HepG2 (cell line): ENCODE results near the gene CCDC142. TPM values are rescaled to one million over a fixed set of nuclear protein-coding genes. Genes with fewer than 3 reads are reported as not detected.

Experiments
- GABPB1 ChIP-seq: IDR thresholded peaks from 2 replicates; pipeline ENCODE4 v1.6.1; 2016; ENCODE audit warnings: mild to moderate bottlenecking, missing genetic modification reagents, moderate library complexity, missing compliant biosample characterization
- GTF2F1 ChIP-seq: fragments of 150-350 bp; IDR thresholded peaks from 2 replicates; pipeline ENCODE4 v1.6.1; 2014; ENCODE audit warnings: low read length
- HHEX ChIP-seq: IDR thresholded peaks from 2 replicates; pipeline ENCODE4 v1.6.1; 2016; ENCODE audit warnings: control low read depth
- HNF4G ChIP-seq, 2 experiments: sonication (generic) in 1 of 2; formaldehyde crosslinking in 1 of 2; IDR thresholded peaks; 2 replicates each; pipeline versions ENCODE4 v1.4.0 to v1.6.1; 2011 to 2020; ENCODE audit warnings: borderline replicate concordance in 2 of 2, low read depth in 2 of 2, mild to moderate bottlenecking in 2 of 2, low read length in 1 of 2, missing genetic modification reagents in 1 of 2, moderate library complexity in 1 of 2
- HOXA5 ChIP-seq: sonication (generic); formaldehyde crosslinking; IDR thresholded peaks from 2 replicates; pipeline ENCODE4 v1.4.0; 2020; ENCODE audit warnings: missing genetic modification reagents
- ISX ChIP-seq: sonication (generic); formaldehyde crosslinking; conservative IDR thresholded peaks from 2 replicates; pipeline ENCODE4 v1.5.0; 2020; ENCODE audit warnings: missing genetic modification reagents
- MAF1 ChIP-seq: sonication (generic); formaldehyde crosslinking; IDR thresholded peaks from 2 replicates; pipeline ENCODE4 v1.5.0; 2020; ENCODE audit warnings: missing genetic modification reagents, borderline replicate concordance
- MBD4 ChIP-seq: IDR thresholded peaks from 2 replicates; pipeline ENCODE4 v1.6.1; 2012; ENCODE audit warnings: low read length, inconsistent platforms, borderline replicate concordance
- MED8 ChIP-seq: sonication (generic); formaldehyde crosslinking; IDR thresholded peaks from 2 replicates; pipeline ENCODE4 v1.8.1; 2023; ENCODE audit warnings: mild to moderate bottlenecking, missing genetic modification reagents; ENCODE audit not compliant: insufficient replicate concordance
- MTA3 ChIP-seq: sonication (generic); formaldehyde crosslinking; IDR thresholded peaks from 2 replicates; pipeline ENCODE4 v1.4.0; 2020; ENCODE audit warnings: missing genetic modification reagents
- NR3C1 ChIP-seq: sonication (generic); formaldehyde crosslinking; IDR thresholded peaks from 2 replicates; pipeline ENCODE4 v1.4.0; 2020; ENCODE audit warnings: missing genetic modification reagents
- REPIN1 ChIP-seq: sonication (generic); formaldehyde crosslinking; IDR thresholded peaks from 2 replicates; pipeline ENCODE4 v1.8.0; 2022; ENCODE audit warnings: missing genetic modification reagents, low read depth, mild to moderate bottlenecking, borderline replicate concordance
- SAP130 ChIP-seq: IDR thresholded peaks from 2 replicates; pipeline ENCODE4 v1.6.1; 2016; ENCODE audit warnings: low read depth
- STAT5B ChIP-seq: sonication (generic); formaldehyde crosslinking; IDR thresholded peaks from 2 replicates; pipeline ENCODE4 v1.4.0; 2020; ENCODE audit warnings: missing genetic modification reagents
- TBX2 ChIP-seq: sonication (generic); formaldehyde crosslinking; IDR thresholded peaks from 2 replicates; pipeline ENCODE4 v1.5.0; 2020; ENCODE audit warnings: missing genetic modification reagents, mild to moderate bottlenecking, borderline replicate concordance
- ZNF17 ChIP-seq: sonication (generic); formaldehyde crosslinking; IDR thresholded peaks from 2 replicates; pipeline ENCODE4 v1.5.0; 2020; ENCODE audit warnings: mild to moderate bottlenecking, missing genetic modification reagents
- ZNF614 ChIP-seq: IDR thresholded peaks from 2 replicates; pipeline ENCODE4 v1.6.1; 2018; ENCODE audit warnings: missing biosample characterization, missing genetic modification reagents, inconsistent platforms, borderline replicate concordance
- polyA plus RNA-seq, 8 experiments: library from polyadenylated mRNA; depleted of rRNA in 3 of 8; stranded (reverse) in 7 of 8; unstranded in 1 of 8; fragments of >200 nt; fragmentation: Illumina TruSeq in 4 of 8; extraction: Trizol in 4 of 8; gene quantifications; 2 replicates each; pipeline versions ENCODE4 v1.2.1 to v1.2.3, GENCODE V29; 2011 to 2016; ENCODE audit warnings: low read depth in 4 of 8, missing spikeins in 1 of 8, mixed read lengths in 1 of 8; ENCODE audit not compliant: insufficient read depth in 1 of 8
- total RNA-seq, 5 experiments: library from RNA; depleted of rRNA; stranded (reverse); fragments of >200 nt; fragmentation: Illumina TruSeq; extraction: Trizol; gene quantifications; 2 replicates each; pipeline ENCODE4 v1.2.3, GENCODE V29; 2016; ENCODE audit warnings: low read depth in 1 of 5
- TF ChIP-seq, protein P1 (sequence below): sonication (generic); formaldehyde crosslinking; IDR thresholded peaks from 2 replicates; pipeline ENCODE4 v1.8.1; 2023; ENCODE audit warnings: mild to moderate bottlenecking, missing genetic modification reagents
- TF ChIP-seq, protein P2 (sequence below): IDR thresholded peaks from 2 replicates; pipeline ENCODE4 v1.6.1; 2018; ENCODE audit warnings: missing genetic modification reagents
- TF ChIP-seq, protein P3 (sequence below): sonication (generic); formaldehyde crosslinking; IDR thresholded peaks from 2 replicates; pipeline ENCODE4 v1.5.0; 2020; ENCODE audit warnings: missing genetic modification reagents, mild to moderate bottlenecking, borderline replicate concordance
- TF ChIP-seq, protein P4 (sequence below): sonication (generic); formaldehyde crosslinking; IDR thresholded peaks from 2 replicates; pipeline ENCODE4 v1.4.0; 2020; ENCODE audit warnings: missing genetic modification reagents
- TF ChIP-seq, protein P5 (sequence below), 2 experiments: fragments of 450-650 bp in 1 of 2; sonication (generic) in 1 of 2; formaldehyde crosslinking; IDR thresholded peaks; 2 replicates each; pipeline versions ENCODE4 v1.5.0 to v1.8.0; 2020 to 2022; ENCODE audit warnings: mild to moderate bottlenecking in 1 of 2, missing genetic modification reagents in 1 of 2

Gene CCDC142
- total and polyA plus RNA-seq, 2 of the 13 experiments (the other 11 are each of a cell fraction or from before 2014, with no cell fraction given): 14.7 to 30.4 TPM

DNA sequence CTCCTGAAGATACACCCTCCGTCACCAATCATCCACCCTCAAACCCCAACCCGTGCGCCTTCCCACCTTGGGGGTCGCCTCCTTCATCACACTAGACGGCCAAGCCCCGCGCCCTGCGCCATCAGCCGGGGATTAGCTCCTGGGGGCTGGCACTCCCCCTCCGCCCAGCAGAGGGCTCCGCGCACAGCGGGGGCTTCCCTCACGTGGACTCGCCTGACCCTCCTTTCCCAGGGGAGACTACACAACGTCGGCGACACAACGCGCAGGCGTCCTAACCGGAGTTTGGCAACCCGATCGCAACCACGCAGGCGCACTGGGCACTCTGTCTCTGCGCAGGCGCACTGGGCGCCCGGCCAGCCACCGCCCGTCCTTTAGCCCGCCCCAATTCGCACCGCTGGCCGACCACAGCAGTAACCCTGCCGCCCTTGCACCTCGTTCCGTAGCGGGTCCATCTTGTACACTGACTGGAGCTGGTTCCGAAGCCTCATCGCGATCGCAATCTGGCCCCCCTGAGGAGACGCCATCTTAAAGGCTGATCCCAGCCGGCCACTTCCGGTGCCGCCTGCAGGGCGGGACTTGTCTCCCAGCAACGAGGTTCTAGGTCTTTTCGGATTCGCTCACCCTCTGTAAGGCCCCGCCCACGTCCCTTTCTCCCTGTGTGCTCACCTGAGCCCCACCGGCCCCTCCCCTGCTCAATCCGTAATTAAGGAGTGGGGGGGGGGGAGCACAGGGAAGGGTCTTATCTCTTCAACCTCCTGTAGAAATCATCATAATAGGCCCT is 24.5 kb upstream of the CCDC142 start, which contains the start of gene PCGF1 (continued):
- TF ChIP-seq, protein P1, sequence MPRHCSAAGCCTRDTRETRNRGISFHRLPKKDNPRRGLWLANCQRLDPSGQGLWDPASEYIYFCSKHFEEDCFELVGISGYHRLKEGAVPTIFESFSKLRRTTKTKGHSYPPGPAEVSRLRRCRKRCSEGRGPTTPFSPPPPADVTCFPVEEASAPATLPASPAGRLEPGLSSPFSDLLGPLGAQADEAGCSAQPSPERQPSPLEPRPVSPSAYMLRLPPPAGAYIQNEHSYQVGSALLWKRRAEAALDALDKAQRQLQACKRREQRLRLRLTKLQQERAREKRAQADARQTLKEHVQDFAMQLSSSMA (CRISPR knock-in tag): 0 out of 2 replicates have a peak, but pooled peaks have one; percentile 71
- TF ChIP-seq ZNF614 (CRISPR knock-in tag) (peak; percentile 84; the same call in 1 of the 2 replicates), TBX2 (peak; percentile 78), STAT5B (no peak; the same call in 1 of the 2 replicates), REPIN1 (peak; percentile 84), HHEX (CRISPR knock-in tag) (peak; percentile 7; the same call in 1 of the 2 replicates), MAF1 (CRISPR knock-in tag) (peak; percentile 89; the same call in 1 of the 2 replicates), ISX (CRISPR knock-in tag) (no peak), MTA3 (CRISPR knock-in tag) (no peak), MBD4 (no peak), HOXA5 (peak; percentile 96), ZNF17 (CRISPR knock-in tag) (no peak), NR3C1 (CRISPR knock-in tag) (no peak), GTF2F1 (no peak), HNF4G (IDR thresholded peaks at IDR 0.05; ENCODE audit: borderline replicate concordance, low read depth, low read length) (0 out of 2 replicates have a peak, but pooled peaks have one; percentile 15), HNF4G (CRISPR knock-in tag; IDR thresholded peaks at IDR 0.05; ENCODE audit: borderline replicate concordance, low read depth) (peak; percentile 61), GABPB1 (CRISPR knock-in tag) (peak; percentile 96), SAP130 (peak; percentile 86), MED8 (CRISPR knock-in tag) (no peak)
- TF ChIP-seq, protein P2, sequence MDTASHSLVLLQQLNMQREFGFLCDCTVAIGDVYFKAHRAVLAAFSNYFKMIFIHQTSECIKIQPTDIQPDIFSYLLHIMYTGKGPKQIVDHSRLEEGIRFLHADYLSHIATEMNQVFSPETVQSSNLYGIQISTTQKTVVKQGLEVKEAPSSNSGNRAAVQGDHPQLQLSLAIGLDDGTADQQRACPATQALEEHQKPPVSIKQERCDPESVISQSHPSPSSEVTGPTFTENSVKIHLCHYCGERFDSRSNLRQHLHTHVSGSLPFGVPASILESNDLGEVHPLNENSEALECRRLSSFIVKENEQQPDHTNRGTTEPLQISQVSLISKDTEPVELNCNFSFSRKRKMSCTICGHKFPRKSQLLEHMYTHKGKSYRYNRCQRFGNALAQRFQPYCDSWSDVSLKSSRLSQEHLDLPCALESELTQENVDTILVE (CRISPR knock-in tag): peak; percentile 78; the same call in 1 of the 2 replicates
- TF ChIP-seq, protein P3, sequence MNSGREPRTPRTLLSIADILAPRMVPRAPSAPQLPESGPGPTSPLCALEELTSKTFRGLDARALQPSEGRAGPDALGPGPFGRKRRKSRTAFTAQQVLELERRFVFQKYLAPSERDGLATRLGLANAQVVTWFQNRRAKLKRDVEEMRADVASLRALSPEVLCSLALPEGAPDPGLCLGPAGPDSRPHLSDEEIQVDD: peak; percentile 55; the same call in 1 of the 2 replicates
- TF ChIP-seq, protein P4, sequence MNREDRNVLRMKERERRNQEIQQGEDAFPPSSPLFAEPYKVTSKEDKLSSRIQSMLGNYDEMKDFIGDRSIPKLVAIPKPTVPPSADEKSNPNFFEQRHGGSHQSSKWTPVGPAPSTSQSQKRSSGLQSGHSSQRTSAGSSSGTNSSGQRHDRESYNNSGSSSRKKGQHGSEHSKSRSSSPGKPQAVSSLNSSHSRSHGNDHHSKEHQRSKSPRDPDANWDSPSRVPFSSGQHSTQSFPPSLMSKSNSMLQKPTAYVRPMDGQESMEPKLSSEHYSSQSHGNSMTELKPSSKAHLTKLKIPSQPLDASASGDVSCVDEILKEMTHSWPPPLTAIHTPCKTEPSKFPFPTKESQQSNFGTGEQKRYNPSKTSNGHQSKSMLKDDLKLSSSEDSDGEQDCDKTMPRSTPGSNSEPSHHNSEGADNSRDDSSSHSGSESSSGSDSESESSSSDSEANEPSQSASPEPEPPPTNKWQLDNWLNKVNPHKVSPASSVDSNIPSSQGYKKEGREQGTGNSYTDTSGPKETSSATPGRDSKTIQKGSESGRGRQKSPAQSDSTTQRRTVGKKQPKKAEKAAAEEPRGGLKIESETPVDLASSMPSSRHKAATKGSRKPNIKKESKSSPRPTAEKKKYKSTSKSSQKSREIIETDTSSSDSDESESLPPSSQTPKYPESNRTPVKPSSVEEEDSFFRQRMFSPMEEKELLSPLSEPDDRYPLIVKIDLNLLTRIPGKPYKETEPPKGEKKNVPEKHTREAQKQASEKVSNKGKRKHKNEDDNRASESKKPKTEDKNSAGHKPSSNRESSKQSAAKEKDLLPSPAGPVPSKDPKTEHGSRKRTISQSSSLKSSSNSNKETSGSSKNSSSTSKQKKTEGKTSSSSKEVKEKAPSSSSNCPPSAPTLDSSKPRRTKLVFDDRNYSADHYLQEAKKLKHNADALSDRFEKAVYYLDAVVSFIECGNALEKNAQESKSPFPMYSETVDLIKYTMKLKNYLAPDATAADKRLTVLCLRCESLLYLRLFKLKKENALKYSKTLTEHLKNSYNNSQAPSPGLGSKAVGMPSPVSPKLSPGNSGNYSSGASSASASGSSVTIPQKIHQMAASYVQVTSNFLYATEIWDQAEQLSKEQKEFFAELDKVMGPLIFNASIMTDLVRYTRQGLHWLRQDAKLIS (CRISPR knock-in tag): peak; percentile 58; the same call in 1 of the 2 replicates
- TF ChIP-seq, protein P5, sequence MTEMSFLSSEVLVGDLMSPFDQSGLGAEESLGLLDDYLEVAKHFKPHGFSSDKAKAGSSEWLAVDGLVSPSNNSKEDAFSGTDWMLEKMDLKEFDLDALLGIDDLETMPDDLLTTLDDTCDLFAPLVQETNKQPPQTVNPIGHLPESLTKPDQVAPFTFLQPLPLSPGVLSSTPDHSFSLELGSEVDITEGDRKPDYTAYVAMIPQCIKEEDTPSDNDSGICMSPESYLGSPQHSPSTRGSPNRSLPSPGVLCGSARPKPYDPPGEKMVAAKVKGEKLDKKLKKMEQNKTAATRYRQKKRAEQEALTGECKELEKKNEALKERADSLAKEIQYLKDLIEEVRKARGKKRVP (CRISPR knock-in tag; IDR thresholded peaks at IDR 0.05): 0 out of 4 replicates have a peak, but pooled peaks of 1 of the 2 experiments have one; percentile 11
